Measurements from ENCODE around the gene TPSB2.

DNA sequence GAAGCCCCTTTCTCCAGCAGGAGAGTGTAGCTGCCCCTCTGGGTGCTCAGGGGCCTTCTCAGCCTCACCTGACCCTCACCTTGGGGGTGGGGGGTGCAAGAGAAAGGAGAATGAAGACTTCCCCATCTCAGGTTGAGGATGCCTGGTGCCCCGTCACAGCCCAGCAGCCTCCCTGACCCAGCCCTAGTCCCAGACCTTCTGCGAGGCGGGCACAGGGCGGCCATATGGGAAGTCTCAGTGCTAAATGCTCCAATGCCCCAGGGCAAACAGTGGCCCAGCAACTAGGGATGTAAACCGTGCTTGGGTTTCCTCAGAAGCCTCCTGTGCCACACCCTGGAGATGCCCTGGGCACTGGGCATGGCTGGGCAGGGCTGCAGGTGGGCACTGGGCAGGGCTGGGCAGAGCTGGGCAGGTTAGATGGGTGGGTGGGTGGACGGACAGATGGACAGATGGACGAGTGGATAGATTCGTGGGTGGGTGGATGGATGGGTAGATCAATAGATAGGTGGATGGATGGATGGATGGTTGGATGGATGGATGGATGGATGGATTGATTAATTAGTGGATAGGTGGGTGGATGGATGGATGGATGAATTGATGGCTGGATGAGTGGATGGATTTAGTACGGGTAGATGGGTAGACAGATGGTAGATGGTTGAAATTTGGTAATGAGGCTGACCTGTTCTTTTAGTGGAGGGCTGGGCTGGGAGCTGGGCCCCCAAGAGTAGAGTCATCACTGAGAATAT lies 42.6 kb upstream of the TPSB2 start:
- TF ChIP-seq, protein P1, sequence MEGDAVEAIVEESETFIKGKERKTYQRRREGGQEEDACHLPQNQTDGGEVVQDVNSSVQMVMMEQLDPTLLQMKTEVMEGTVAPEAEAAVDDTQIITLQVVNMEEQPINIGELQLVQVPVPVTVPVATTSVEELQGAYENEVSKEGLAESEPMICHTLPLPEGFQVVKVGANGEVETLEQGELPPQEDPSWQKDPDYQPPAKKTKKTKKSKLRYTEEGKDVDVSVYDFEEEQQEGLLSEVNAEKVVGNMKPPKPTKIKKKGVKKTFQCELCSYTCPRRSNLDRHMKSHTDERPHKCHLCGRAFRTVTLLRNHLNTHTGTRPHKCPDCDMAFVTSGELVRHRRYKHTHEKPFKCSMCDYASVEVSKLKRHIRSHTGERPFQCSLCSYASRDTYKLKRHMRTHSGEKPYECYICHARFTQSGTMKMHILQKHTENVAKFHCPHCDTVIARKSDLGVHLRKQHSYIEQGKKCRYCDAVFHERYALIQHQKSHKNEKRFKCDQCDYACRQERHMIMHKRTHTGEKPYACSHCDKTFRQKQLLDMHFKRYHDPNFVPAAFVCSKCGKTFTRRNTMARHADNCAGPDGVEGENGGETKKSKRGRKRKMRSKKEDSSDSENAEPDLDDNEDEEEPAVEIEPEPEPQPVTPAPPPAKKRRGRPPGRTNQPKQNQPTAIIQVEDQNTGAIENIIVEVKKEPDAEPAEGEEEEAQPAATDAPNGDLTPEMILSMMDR (IDR thresholded peaks at IDR 0.05; ENCODE audit: low read depth, low read length, poor library complexity, severe bottlenecking) = no peak
- no peak for TF ChIP-seq EZH2phosphoT487 (IDR thresholded peaks at IDR 0.05; ENCODE audit: borderline replicate concordance, low read length)

All from DOHH2 (cell line).